Suprapubic skin (tissue), 3 donors: ENCODE measurements around the gene PLAAT1.

Experiments
- CTCF ChIP-seq, 2 donors: fragments of 200-600 bp in 1 of 2; fragments of 450-650 bp in 1 of 2; sonication (generic) in 1 of 2; IDR thresholded peaks; one replicate each; pipeline ENCODE4 v1.5.1; 2016 to 2019; ENCODE audit warnings: antibody characterized with exemption in 2 of 2, mild to moderate bottlenecking in 1 of 2, moderate library complexity in 1 of 2
- EP300 ChIP-seq: sonication (generic); formaldehyde crosslinking; IDR thresholded peaks from one replicate; pipeline ENCODE4 v1.6.1; 2017; ENCODE audit warnings: antibody characterized with exemption
- POLR2A ChIP-seq, 2 donors: fragments of 450-650 bp; IDR thresholded peaks; one replicate each; pipeline ENCODE4 v1.6.1; 2017; ENCODE audit warnings: antibody characterized with exemption in 2 of 2, mild to moderate bottlenecking in 2 of 2, moderate library complexity in 2 of 2

GRCh38 chr3:193253986-193254660 lies 13.1 kb downstream of the PLAAT1 start:
- TF ChIP-seq CTCF (IDR thresholded peaks at IDR 0.05) (no peak), POLR2A (IDR thresholded peaks at IDR 0.05) (no peak), EP300 (no peak)
